ENCODE measurements around the gene LYRM4. TPM values are rescaled to one million over a fixed set of nuclear protein-coding genes. Genes with fewer than 3 reads are reported as not detected.

The LYRM4 gene
- total RNA-seq, 1 experiment from 2014 or later, result 44.3 TPM

- no peak overlapping the region for H4K5ac ChIP-seq (ENCODE audit: insufficient read length, low read depth, low read length)
- no peak overlapping the region for H2AK5ac ChIP-seq (ENCODE audit: insufficient read length, low read length)
- H3K4me1 Mint-ChIP-seq, result peaks cover 4 to 11% of the 10 kb centered on the region in 2 experiments
- H4K20me1 ChIP-seq (ENCODE audit: control insufficient read depth, insufficient read depth, insufficient read length), result no peaks in the 10 kb centered on the region
- H3K4me2 ChIP-seq (ENCODE audit: insufficient read depth, insufficient read length, low read length), result no peak overlapping the region
- H2AFZ ChIP-seq (ENCODE audit: low read length), result no peak overlapping the region
- H3K4ac ChIP-seq (ENCODE audit: low read depth, low read length), result no peak overlapping the region
- no peak overlapping the region for H3T11ph ChIP-seq (ENCODE audit: low read length)
- H3K14ac ChIP-seq (ENCODE audit: insufficient read depth, low read length), result no peak overlapping the region
- no peak overlapping the region for H3K18ac ChIP-seq (ENCODE audit: insufficient read length, low read depth, low read length)
- H3K9me3 Mint-ChIP-seq, result no peaks in the 10 kb centered on the region
- H3K56ac ChIP-seq (ENCODE audit: insufficient read length, low read depth, low read length), result no peak overlapping the region
- DNase-seq, result no peak
- TF ChIP-seq CTCF (conservative IDR thresholded peaks at IDR 0.05), result no peak
- no peak overlapping the region for H2BK5ac ChIP-seq (ENCODE audit: insufficient read length, low read length)
- no peaks in the 10 kb centered on the region for H3K23me2 ChIP-seq (ENCODE audit: insufficient read length, low read depth, low read length, poor library complexity, severe bottlenecking)
- H2BK12ac ChIP-seq (ENCODE audit: insufficient read length, low read depth, low read length), result no peak overlapping the region
- no peaks in the 10 kb centered on the region for H3K4me1 ChIP-seq (ENCODE audit: insufficient read depth, low read length)
- no peaks in the 10 kb centered on the region for H3K79me2 ChIP-seq (ENCODE audit: insufficient read depth, low read length)
- H3K9ac ChIP-seq (ENCODE audit: extremely low read depth, insufficient read length, low read length), result no peak overlapping the region
- H3K27ac Mint-ChIP-seq, result no peak overlapping the region
- H3K27me3 Mint-ChIP-seq (ENCODE audit: low read depth), result no peaks in the 10 kb centered on the region
- no peak overlapping the region for H4K8ac ChIP-seq (replicated peaks; ENCODE audit: insufficient read length, low read depth, low read length)
- no peak overlapping the region for H3K4me3 Mint-ChIP-seq
- no peak overlapping the region for H2BK15ac ChIP-seq (ENCODE audit: low read depth, low read length)
- H3K27me3 ChIP-seq (ENCODE audit: insufficient read depth, low read length), result no peaks in the 10 kb centered on the region
- WGBS (ENCODE audit: extremely low coverage, insufficient read length, low lambda C conversion rate), result no CpG with 5 or more reads among the region's 1 CpG
- no peaks in the 10 kb centered on the region for H3K79me1 ChIP-seq (ENCODE audit: insufficient read depth, low read depth, low read length, poor library complexity, severe bottlenecking)
- H3K27ac ChIP-seq (ENCODE audit: insufficient read length, low read depth, low read length), result no peak overlapping the region
- H3K23ac ChIP-seq (ENCODE audit: insufficient read length, low read depth, low read length), result no peak overlapping the region
- peaks cover 5 to 19% (median 6%) of the 10 kb centered on the region in 3 experiments for H3K36me3 Mint-ChIP-seq (ENCODE audit: insufficient read depth in 1 of 3, low read depth in 3 of 3)
- H3K9me3 ChIP-seq (ENCODE audit: control insufficient read depth, low read depth, low read length), result no peaks in the 10 kb centered on the region
- H4K91ac ChIP-seq (ENCODE audit: insufficient read length, low read depth, low read length), result no peak overlapping the region
- no peak overlapping the region for H2BK20ac ChIP-seq (ENCODE audit: low read depth, low read length, poor library complexity, severe bottlenecking)
- H2BK120ac ChIP-seq (ENCODE audit: low read depth, low read length, poor library complexity, severe bottlenecking), result no peak overlapping the region
These were observed 49.3 kb downstream of the LYRM4 start for GRCh38 chr6:5211492-5211891.

All from H9 (cell line).